AG04449 (cell line): Measurements from ENCODE around the gene PRKAG2.

Experiments used
- CTCF ChIA-PET: fragments of 350-600 bp; formaldehyde crosslinking; extraction: SDS; loops from one replicate; lab custom pipeline; 2021; ENCODE audit warnings: antibody characterized with exemption; lab: Yijun Ruan, JAX
- POLR2A ChIA-PET: fragments of 400-600, 350-600 bp; formaldehyde crosslinking; extraction: SDS; loops from one replicate; lab custom pipeline; 2020; ENCODE audit warnings: antibody characterized with exemption, inconsistent platforms; lab: Yijun Ruan, JAX
- DNase-seq: peaks from one replicate; pipeline ENCODE4 v3.0.0-alpha.2; 2010; ENCODE audit warnings: low read depth, low spot score
- H3K4me3 ChIP-seq: 2 replicates; pipeline ENCODE4 v1.5.1; 2011; ENCODE audit warnings: low read depth, mild to moderate bottlenecking, control low read depth, low read length
- TF ChIP-seq, protein P1 (sequence below): IDR thresholded peaks from one replicate; pipeline ENCODE4 v1.5.1; 2011; ENCODE audit warnings: mild to moderate bottlenecking, moderate library complexity, low read length, control low read depth, inconsistent platforms; ENCODE audit not compliant: insufficient read depth; ENCODE audit errors: missing control alignments

Gene PRKAG2

DNA sequence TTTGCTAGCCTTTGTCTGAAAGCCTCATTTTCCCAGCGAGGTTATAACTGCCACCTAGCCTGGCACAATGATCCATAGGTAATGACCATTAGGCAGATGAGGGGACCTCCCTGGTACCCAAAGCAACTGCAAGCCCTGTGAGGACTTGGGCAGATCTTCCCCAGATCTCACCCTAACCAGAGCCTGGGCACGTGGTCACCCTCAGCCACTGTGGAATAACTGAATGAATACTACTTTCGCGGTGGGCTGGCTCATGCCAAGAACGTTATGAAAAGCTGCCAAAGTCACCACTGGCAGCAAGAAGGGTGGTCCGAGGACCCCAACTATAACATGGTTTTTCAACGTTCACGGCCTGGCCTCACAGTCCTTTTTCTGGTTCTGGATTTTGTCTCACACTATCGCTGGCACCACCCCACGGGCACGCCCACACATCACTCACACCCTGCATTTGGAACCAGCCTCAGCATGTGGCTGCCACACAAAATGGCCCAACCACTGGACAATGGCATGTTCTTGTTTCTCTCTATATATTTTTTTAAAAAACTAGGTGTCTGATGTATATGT is 3.4 kb downstream of the PRKAG2 start:
- CTCF ChIA-PET: no interaction called here
- POLR2A ChIA-PET: no interaction called here

DNA sequence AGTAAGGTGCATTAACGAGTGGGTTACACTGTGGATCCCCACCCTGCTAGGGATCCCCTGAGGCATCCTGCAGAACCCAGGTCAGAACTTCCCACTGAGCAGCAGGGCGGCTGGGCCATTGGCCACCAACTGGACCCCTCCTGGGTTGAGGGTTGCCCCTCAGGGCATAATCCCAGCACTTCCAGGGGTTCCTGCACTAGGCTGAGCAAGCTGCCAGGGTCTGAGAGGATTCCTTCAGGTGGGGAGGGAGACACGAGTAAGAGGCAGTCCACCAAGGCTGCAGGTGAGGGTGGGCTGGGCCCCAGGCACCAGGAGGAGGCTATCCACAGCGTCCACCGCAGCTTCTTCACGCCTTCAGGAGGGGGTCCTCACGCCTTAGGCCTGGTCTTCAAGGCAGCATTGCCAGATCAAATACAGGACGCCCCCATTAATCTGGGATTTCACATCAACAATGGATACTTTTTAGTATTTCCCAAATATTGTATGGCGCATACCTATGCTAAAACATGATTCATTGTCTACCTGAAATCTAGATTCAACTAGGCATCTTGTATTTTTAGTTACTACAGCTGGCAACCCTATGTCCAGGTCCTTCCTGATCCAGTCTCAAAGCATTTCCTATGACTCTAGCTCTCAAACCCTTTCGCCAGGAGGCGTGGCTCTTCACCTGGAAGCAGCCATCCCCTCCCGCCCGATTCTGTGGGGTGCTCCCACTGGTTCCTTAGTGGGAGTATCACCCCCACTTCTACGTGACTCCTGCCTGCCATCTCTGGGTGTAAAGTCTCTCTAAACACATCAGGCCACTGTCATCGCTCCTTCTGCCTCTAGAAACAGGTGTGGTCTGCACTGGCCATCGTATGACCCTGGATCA is 4.1 kb downstream of the PRKAG2 start:
- H3K4me3 ChIP-seq: no peak overlapping the region
- no peak for DNase-seq
- TF ChIP-seq, protein P1, sequence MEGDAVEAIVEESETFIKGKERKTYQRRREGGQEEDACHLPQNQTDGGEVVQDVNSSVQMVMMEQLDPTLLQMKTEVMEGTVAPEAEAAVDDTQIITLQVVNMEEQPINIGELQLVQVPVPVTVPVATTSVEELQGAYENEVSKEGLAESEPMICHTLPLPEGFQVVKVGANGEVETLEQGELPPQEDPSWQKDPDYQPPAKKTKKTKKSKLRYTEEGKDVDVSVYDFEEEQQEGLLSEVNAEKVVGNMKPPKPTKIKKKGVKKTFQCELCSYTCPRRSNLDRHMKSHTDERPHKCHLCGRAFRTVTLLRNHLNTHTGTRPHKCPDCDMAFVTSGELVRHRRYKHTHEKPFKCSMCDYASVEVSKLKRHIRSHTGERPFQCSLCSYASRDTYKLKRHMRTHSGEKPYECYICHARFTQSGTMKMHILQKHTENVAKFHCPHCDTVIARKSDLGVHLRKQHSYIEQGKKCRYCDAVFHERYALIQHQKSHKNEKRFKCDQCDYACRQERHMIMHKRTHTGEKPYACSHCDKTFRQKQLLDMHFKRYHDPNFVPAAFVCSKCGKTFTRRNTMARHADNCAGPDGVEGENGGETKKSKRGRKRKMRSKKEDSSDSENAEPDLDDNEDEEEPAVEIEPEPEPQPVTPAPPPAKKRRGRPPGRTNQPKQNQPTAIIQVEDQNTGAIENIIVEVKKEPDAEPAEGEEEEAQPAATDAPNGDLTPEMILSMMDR: no peak
- CTCF ChIA-PET: no interaction called here
- POLR2A ChIA-PET: no interaction called here

More for the DNA sequence above, 3.4 kb downstream of the PRKAG2 start:
- H3K4me3 ChIP-seq: no peak overlapping the region
- TF ChIP-seq, protein P1: no peak
- no peak for DNase-seq

DNA sequence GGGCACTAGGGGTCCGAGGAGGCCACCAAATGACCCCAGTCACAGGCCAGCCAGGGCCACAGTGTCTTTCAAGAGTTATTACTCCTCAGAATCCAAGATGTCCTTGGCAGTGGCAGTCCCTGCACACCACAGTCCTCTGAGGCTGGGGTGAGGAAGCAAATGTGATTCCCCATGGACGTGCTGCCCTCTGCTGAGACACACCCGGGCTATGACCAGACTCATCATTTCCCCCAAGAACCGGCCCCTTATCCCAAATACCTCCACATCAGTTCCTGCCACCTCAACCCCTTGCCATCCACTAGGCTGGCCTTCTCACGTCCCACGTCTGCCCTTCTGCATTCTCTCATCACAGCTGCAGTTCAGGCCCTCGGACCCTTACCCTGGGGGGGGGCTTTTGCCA is 5.0 kb downstream of the PRKAG2 start:
- TF ChIP-seq, protein P1: no peak
- H3K4me3 ChIP-seq: no peak overlapping the region
- ChIA-PET POLR2A (no interaction called here), CTCF (no interaction called here)
- no peak for DNase-seq

- ChIA-PET CTCF (no interaction called here), POLR2A (no interaction called here)
- no peak overlapping the region for H3K4me3 ChIP-seq
- TF ChIP-seq, protein P1: no peak
- DNase-seq: no peak
Observed at GRCh38 chr7:151871189-151871735, 5.7 kb downstream of the PRKAG2 start.

GRCh38 chr7:151869968-151870918 is 6.7 kb downstream of the PRKAG2 start:
- DNase-seq: no peak
- TF ChIP-seq, protein P1: no peak
- ChIA-PET CTCF (no interaction called here), POLR2A (interaction anchor here (0.5 kb wide), 1 partner anchor 35 kb away, joined by 3 read pairs; no protein-coding TSS in a partner anchor)
- H3K4me3 ChIP-seq: no peak overlapping the region
